ENCODE measurements around the gene YKT6. TPM values are rescaled to one million over a fixed set of nuclear protein-coding genes. Genes with fewer than 3 reads are reported as not detected.

YKT6 gene
- polyA plus RNA-seq, 1 donor (not counting 4 experiments of a cell fraction or from before 2014, with no cell fraction given) = 148 TPM

DNA sequence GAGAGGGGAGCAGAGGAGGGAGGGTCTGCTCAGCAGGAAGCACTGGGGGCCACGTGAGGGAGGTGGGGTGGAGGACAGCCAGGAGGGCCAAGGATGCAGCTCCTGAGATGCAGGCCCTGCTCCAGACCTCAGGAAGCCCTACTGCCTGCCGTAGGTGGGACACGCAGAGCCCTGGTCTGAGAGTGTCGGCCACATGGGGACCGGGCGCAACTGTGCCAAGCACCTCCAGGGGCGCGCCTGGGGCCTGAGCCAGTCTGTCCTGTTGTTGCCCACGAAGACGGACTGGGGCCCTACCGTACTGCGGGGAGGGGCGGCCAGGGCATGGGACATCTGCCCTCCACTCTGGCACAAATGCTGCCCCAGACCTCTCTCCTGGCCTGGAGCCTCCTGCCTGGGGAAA lies 31.6 kb downstream of the YKT6 start:
- Histone ChIP-seq H4K20me1 (ENCODE audit: control insufficient read depth, extremely low read depth, insufficient read depth, low read length) (no peaks in the 10 kb centered on the region), H3K27me3 (ENCODE audit: control insufficient read depth, extremely low read depth, insufficient read depth, low read length) (no peaks in the 10 kb centered on the region), H3K36me3 (ENCODE audit: control insufficient read depth in 2 of 2, extremely low read depth in 1 of 2, insufficient read depth in 2 of 2, low read length in 2 of 2) (no peaks in the 10 kb centered on the region), H3K4me3 (ENCODE audit: control insufficient read depth in 2 of 3, extremely low read depth in 1 of 3, insufficient read depth in 2 of 3, low read depth in 1 of 3, low read length in 3 of 3) (no peak overlapping the region), H3K4me2 (ENCODE audit: control insufficient read depth, extremely low read depth, insufficient read depth, low read depth, low read length) (no peak overlapping the region), H3K9me3 (ENCODE audit: control insufficient read depth, low read depth, low read length) (no peaks in the 10 kb centered on the region), H3K27ac (ENCODE audit: control insufficient read depth, insufficient read depth, low read length) (no peak overlapping the region), H3K9ac (ENCODE audit: control insufficient read depth, extremely low read depth, insufficient read depth, low read length) (no peak overlapping the region), H3K9me1 (ENCODE audit: control insufficient read depth, extremely low read depth, insufficient read depth, low read length) (no peaks in the 10 kb centered on the region), H3K79me2 (ENCODE audit: control insufficient read depth, insufficient read depth, low read length) (no peaks in the 10 kb centered on the region), H2AFZ (ENCODE audit: control insufficient read depth, low read length) (no peak overlapping the region), H3K4me1 (ENCODE audit: control insufficient read depth, extremely low read depth, insufficient read depth, low read length) (no peaks in the 10 kb centered on the region)
- TF ChIP-seq, protein P1, sequence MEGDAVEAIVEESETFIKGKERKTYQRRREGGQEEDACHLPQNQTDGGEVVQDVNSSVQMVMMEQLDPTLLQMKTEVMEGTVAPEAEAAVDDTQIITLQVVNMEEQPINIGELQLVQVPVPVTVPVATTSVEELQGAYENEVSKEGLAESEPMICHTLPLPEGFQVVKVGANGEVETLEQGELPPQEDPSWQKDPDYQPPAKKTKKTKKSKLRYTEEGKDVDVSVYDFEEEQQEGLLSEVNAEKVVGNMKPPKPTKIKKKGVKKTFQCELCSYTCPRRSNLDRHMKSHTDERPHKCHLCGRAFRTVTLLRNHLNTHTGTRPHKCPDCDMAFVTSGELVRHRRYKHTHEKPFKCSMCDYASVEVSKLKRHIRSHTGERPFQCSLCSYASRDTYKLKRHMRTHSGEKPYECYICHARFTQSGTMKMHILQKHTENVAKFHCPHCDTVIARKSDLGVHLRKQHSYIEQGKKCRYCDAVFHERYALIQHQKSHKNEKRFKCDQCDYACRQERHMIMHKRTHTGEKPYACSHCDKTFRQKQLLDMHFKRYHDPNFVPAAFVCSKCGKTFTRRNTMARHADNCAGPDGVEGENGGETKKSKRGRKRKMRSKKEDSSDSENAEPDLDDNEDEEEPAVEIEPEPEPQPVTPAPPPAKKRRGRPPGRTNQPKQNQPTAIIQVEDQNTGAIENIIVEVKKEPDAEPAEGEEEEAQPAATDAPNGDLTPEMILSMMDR (optimal IDR thresholded peaks at IDR 0.05 in 1 of 3, IDR thresholded peaks at IDR 0.05 in 1 of 3, conservative IDR thresholded peaks at IDR 0.05 in 1 of 3; ENCODE audit: extremely low read depth in 1 of 3, insufficient read depth in 2 of 3, low read length in 3 of 3) = no peak
- no peak for TF ChIP-seq EZH2 (IDR thresholded peaks at IDR 0.05; ENCODE audit: low read length)
- FAIRE-seq (no peak), DNase-seq (ENCODE audit: low read depth, low spot score) (no peak)
- dilution Hi-C loops (cut with MboI; ENCODE audit: extremely low pct_ligation_motif_present, low sequenced_read_pairs) = no loop called here

DNA sequence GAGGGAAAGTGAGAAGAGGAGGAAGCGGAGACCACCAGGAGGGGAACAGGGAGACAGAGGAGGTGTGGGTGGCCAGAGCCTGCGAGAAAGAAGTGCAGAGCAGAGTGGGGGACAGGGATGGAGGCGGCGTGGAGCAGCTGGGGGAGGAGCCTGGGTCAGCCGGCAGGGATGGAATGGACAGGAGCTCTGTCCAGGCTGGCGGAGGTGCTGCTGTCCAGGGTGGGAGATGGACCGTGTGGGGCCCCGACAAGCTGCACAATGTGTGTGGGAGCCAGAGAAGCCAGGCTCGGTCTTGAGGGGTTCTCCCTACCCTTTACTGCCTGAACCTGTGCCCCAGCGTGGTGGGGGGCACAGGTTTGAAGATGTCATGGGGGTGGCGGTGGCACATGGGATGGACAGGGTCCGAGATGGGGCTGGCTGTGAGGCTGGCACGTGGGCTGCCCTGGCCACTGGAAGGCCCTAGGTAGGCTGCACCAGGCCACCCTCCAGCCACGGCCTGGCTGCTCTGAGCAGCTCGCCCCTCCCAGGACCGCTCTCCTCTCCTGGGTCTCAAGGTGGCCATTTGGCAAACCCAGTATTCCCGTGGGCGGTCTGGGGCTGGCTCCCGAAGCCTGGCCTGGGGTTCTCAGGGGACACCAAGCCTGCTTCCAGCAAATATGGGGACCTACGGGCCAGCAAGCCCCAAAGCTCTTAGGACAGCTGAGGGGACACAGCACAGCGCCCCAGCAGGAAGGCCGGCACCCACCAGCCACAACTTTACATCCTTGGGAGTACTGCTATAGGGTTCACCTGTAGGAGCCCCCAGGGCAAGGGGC lies 32.3 kb downstream of the YKT6 start:
- no peaks in the 10 kb centered on the region for H3K79me2 ChIP-seq (ENCODE audit: control insufficient read depth, insufficient read depth, low read length)
- TF ChIP-seq, protein P1 (optimal IDR thresholded peaks at IDR 0.05 in 1 of 3, IDR thresholded peaks at IDR 0.05 in 1 of 3, conservative IDR thresholded peaks at IDR 0.05 in 1 of 3; ENCODE audit: extremely low read depth in 1 of 3, insufficient read depth in 2 of 3, low read length in 3 of 3) = no peak
- TF ChIP-seq EZH2 (IDR thresholded peaks at IDR 0.05; ENCODE audit: low read length) = no peak
- H3K4me3 ChIP-seq (ENCODE audit: control insufficient read depth in 2 of 3, extremely low read depth in 1 of 3, insufficient read depth in 2 of 3, low read depth in 1 of 3, low read length in 3 of 3) = no peak overlapping the region
- dilution Hi-C loops (cut with MboI; ENCODE audit: extremely low pct_ligation_motif_present, low sequenced_read_pairs) = no loop called here
- no peak overlapping the region for H2AFZ ChIP-seq (ENCODE audit: control insufficient read depth, low read length)
- H3K9me3 ChIP-seq (ENCODE audit: control insufficient read depth, low read depth, low read length) = no peaks in the 10 kb centered on the region
- H3K36me3 ChIP-seq (ENCODE audit: control insufficient read depth in 2 of 2, extremely low read depth in 1 of 2, insufficient read depth in 2 of 2, low read length in 2 of 2) = no peaks in the 10 kb centered on the region
- DNase-seq (ENCODE audit: low read depth, low spot score) (no peak), FAIRE-seq (no peak)
- no peaks in the 10 kb centered on the region for H4K20me1 ChIP-seq (ENCODE audit: control insufficient read depth, extremely low read depth, insufficient read depth, low read length)
- no peak overlapping the region for H3K27ac ChIP-seq (ENCODE audit: control insufficient read depth, insufficient read depth, low read length)
- H3K27me3 ChIP-seq (ENCODE audit: control insufficient read depth, extremely low read depth, insufficient read depth, low read length) = no peaks in the 10 kb centered on the region
- no peaks in the 10 kb centered on the region for H3K4me1 ChIP-seq (ENCODE audit: control insufficient read depth, extremely low read depth, insufficient read depth, low read length)
- H3K9ac ChIP-seq (ENCODE audit: control insufficient read depth, extremely low read depth, insufficient read depth, low read length) = no peak overlapping the region
- H3K9me1 ChIP-seq (ENCODE audit: control insufficient read depth, extremely low read depth, insufficient read depth, low read length) = no peaks in the 10 kb centered on the region
- H3K4me2 ChIP-seq (ENCODE audit: control insufficient read depth, extremely low read depth, insufficient read depth, low read depth, low read length) = no peak overlapping the region

Measured in keratinocyte (primary cell).